ENCODE measurements around the gene PCDHGA1.

GRCh38 chr5:141373673-141374317, 43.5 kb downstream of the PCDHGA1 start, which contains the start of gene PCDHGA6:
- TF ChIP-seq CTCF (IDR thresholded peaks at IDR 0.05) (peak in 4 of 7 experiments; percentile 19 to 36 (median 29)), POLR2A (IDR thresholded peaks at IDR 0.05) (no peak)

Measured in body of pancreas (tissue), 4 donors.